Left lung (tissue), 10 donors: ENCODE results near the gene ACTA2. TPM values are rescaled to one million over a fixed set of nuclear protein-coding genes. Genes with fewer than 3 reads are reported as not detected.
A peak's percentile ranks its signal among the peaks of the same experiment; 100 is the strongest.

Experiments
- ATAC-seq: fragments of 200-7000 bp; cut with Tn5 transposase; one replicate; pipeline ENCODE4 v1.9.1; 2020; ENCODE audit warnings: moderate library complexity
- DNase-seq, 4 donors: peaks; one replicate each; pipeline ENCODE4 v3.0.0-alpha.2; 2013 to 2020
- H3K27ac ChIP-seq, 2 donors: fragments of 200-600 bp; sonication (generic) in 1 of 2; one replicate each; pipeline versions ENCODE4 v1.5.0 to v1.8.0; 2020 to 2021
- H3K27me3 ChIP-seq, 2 donors: fragments of 200-600 bp; sonication (generic) in 1 of 2; one replicate each; pipeline versions ENCODE4 v1.5.0 to v1.8.0; 2020 to 2021
- H3K36me3 ChIP-seq, 2 donors: fragments of 200-600 bp; sonication (generic) in 1 of 2; one replicate each; pipeline versions ENCODE4 v1.5.0 to v1.8.0; 2020 to 2021
- H3K4me1 ChIP-seq, 2 donors: fragments of 200-600 bp; one replicate each; pipeline ENCODE4 v1.8.0; 2021
- H3K4me3 ChIP-seq, 2 donors: fragments of 200-600 bp; sonication (generic) in 1 of 2; one replicate each; pipeline versions ENCODE4 v1.5.0 to v1.8.0; 2020 to 2021; ENCODE audit warnings: mild to moderate bottlenecking in 1 of 2
- H3K9me3 ChIP-seq, 2 donors: fragments of 200-600 bp; sonication (generic) in 1 of 2; one replicate each; pipeline versions ENCODE4 v1.5.0 to v1.8.0; 2020 to 2021
- intact Hi-C, 2 donors: fragments of 100-400 bp; cut with DNase I; formaldehyde crosslinking; loops; one replicate each; pipeline versions ENCODE4 v1.11.2 to v1.14.2; 2022
- polyA plus RNA-seq, 6 donors: library from polyadenylated mRNA; unstranded; fragments of 120-200 nt; gene quantifications; one replicate each; pipeline ENCODE4 v1.2.1, GENCODE V29; 2013; ENCODE audit not compliant: insufficient read length in 6 of 6
- total RNA-seq, 2 donors: library from RNA; stranded (reverse); fragmentation: NEBNext Ultra II Directional; extraction: Animal tissue kit (Norgen Biotek cat#: 25700); gene quantifications; one replicate each; pipeline ENCODE4 v1.2.1, GENCODE V29; 2021
- TF ChIP-seq, protein P1 (sequence below), 2 donors: fragments of 200-600 bp; sonication (generic) in 1 of 2; IDR thresholded peaks; one replicate each; pipeline versions ENCODE4 v1.5.0 to v1.8.0; 2021; ENCODE audit warnings: antibody characterized with exemption in 2 of 2
- donor health status: DM: no; HTN: yes; CAD: no.
- donor health status: DM: no; HTN: no; CAD: no.

The ACTA2 gene
- total and polyA plus RNA-seq, 8 donors = 415 to 612 (median 495) TPM

DNA sequence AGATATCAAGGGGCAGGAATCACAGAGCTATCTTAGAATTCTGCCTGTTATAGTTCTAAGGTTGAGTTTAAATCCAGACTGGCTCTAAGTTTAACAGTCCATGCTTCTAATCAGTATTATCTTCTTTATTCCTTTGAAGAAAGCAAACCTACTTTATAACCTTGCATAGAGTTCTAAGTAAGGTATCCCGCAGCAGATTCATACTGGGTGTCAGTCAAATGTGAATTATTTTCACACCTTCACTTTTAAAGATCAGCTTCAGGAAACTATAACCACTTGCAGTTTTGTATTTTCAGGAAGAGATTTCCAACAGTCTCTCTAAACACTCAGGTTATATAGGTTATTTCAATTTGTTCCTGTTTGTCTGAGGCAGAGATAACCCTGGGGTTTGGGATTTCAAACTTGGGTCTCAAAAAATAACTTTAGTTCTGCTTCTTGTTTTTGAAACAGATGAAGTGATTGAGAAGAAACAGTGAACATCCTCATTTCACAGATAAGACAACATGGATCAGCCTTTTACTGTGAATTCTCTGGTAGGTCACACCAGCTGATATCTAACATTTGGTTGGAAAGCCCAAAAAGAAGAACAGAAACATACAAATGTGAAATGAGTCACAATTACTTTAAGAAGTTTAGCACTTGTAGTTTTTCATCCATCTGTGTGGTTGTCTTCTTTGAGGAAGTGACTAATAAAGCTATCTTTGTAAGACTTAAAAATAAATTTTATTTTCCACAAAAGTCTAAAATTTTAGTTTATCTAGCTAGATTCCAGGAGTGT, 51.2 kb downstream of the ACTA2 start:
- DNase-seq (no peak), ATAC-seq (peak; percentile 51)
- H3K4me3 ChIP-seq = no peak overlapping the region
- intact Hi-C loops = no loop called here
- no peaks in the 10 kb centered on the region for H3K27me3 ChIP-seq
- peaks cover 0 to 8% of the 10 kb centered on the region in 2 donors for H3K36me3 ChIP-seq
- H3K27ac ChIP-seq = peak overlapping the region in 1 of 2 donors; percentile 55
- peaks cover 6 to 16% of the 10 kb centered on the region in 2 donors for H3K4me1 ChIP-seq
- TF ChIP-seq, protein P1, sequence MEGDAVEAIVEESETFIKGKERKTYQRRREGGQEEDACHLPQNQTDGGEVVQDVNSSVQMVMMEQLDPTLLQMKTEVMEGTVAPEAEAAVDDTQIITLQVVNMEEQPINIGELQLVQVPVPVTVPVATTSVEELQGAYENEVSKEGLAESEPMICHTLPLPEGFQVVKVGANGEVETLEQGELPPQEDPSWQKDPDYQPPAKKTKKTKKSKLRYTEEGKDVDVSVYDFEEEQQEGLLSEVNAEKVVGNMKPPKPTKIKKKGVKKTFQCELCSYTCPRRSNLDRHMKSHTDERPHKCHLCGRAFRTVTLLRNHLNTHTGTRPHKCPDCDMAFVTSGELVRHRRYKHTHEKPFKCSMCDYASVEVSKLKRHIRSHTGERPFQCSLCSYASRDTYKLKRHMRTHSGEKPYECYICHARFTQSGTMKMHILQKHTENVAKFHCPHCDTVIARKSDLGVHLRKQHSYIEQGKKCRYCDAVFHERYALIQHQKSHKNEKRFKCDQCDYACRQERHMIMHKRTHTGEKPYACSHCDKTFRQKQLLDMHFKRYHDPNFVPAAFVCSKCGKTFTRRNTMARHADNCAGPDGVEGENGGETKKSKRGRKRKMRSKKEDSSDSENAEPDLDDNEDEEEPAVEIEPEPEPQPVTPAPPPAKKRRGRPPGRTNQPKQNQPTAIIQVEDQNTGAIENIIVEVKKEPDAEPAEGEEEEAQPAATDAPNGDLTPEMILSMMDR (IDR thresholded peaks at IDR 0.05) = no peak
- H3K9me3 ChIP-seq = no peaks in the 10 kb centered on the region

GRCh38 chr10:88899886-88900285, 52.7 kb downstream of the ACTA2 start:
- TF ChIP-seq, protein P1 (IDR thresholded peaks at IDR 0.05) = no peak
- Histone ChIP-seq H3K4me3 (no peak overlapping the region), H3K9me3 (no peaks in the 10 kb centered on the region), H3K36me3 (no peaks in the 10 kb centered on the region), H3K4me1 (peaks cover 6 to 19% of the 10 kb centered on the region in 2 donors), H3K27ac (no peak overlapping the region), H3K27me3 (no peaks in the 10 kb centered on the region)
- ATAC-seq = no peak
- no peak for DNase-seq
- intact Hi-C loops = no loop called here

DNA sequence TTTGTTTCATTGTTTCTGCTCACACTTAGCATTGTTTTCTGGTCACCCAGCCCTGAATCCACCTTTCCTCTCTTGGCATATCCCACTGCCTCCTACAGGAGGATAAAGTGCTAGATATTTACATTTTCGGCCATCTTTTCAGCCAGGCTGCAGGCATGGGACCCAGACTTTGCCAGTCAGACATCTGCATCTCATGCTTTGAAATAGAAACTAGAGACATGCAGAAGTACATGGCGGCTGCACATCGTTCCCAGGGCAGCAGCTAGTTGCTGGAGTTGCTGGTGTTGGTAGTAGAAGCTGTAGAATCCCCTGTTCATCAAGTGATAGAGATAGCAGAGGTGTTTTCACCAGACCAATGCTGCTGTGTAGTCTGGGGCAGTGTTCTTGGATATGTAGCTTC, 53.8 kb downstream of the ACTA2 start:
- Histone ChIP-seq H3K27me3 (no peaks in the 10 kb centered on the region), H3K36me3 (no peaks in the 10 kb centered on the region), H3K4me1 (peaks cover 6 to 19% of the 10 kb centered on the region in 2 donors), H3K4me3 (no peak overlapping the region), H3K27ac (no peak overlapping the region), H3K9me3 (no peaks in the 10 kb centered on the region)
- no peak for DNase-seq
- TF ChIP-seq, protein P1 (IDR thresholded peaks at IDR 0.05) = no peak
- intact Hi-C loops = no loop called here
- no peak for ATAC-seq

DNA sequence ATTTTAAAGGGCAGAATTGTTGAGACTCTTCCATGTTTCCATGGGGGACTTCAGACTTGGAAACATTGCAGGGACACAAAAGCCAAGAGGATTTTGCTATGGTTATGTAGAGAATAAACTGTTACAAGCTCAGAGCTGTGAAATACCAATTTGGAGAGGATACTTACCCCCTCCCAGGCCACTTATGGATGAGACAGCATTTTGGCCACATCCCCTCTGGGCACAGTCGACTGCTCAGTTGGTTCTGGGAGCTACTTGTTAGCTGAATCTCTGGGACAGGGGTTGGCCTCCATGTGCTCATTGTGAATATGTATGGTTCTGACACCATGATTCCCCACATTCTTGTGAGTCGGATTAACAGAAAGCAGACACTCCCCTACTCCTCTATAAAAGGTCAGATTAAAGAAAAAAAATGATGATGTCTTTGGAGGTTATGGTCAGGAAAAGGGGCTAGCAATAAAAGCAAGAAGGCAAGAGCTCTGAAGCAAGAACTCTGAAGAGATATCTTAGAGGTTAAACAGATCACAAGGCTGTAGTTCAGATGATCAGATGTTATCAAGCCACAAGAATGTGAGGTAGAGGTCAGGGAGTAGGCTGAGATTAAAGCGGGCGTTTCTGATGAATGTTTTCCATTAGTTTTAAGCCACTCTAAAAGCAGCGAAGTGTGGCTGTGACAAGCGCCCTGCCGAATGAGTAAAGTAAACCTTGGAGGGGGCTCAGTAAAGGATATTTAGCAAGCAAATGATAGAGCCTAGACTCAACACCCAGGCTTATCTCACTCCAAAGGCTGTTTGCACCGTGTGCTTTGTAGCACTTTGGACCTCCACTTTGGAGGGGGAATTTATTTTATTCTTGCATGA, 55.3 kb downstream of the ACTA2 start:
- H3K9me3 ChIP-seq = no peaks in the 10 kb centered on the region
- DNase-seq (no peak), ATAC-seq (peak; percentile 49)
- peak overlapping the region in 1 of 2 donors; percentile 66 for H3K27ac ChIP-seq
- intact Hi-C loops = no loop called here
- H3K4me1 ChIP-seq = peaks cover 16 to 19% of the 10 kb centered on the region in 2 donors
- H3K4me3 ChIP-seq = no peak overlapping the region
- no peaks in the 10 kb centered on the region for H3K36me3 ChIP-seq
- no peaks in the 10 kb centered on the region for H3K27me3 ChIP-seq
- TF ChIP-seq, protein P1 (IDR thresholded peaks at IDR 0.05) = no peak
